Large intestine (tissue), 3 donors: Measurements from ENCODE around the gene LEPROT. TPM values are rescaled to one million over a fixed set of nuclear protein-coding genes. Genes with fewer than 3 reads are reported as not detected.

Source experiments
- DNase-seq, 2 donors: peaks; one replicate each; pipeline versions ENCODE4 v3.0.0 to v3.0.0-alpha.2; 2013
- H3K27ac ChIP-seq: one replicate; pipeline ENCODE4 v1.5.1; 2013; ENCODE audit warnings: low read length
- H3K27me3 ChIP-seq: 2 replicates; pipeline ENCODE4 v1.6.1; 2013; ENCODE audit warnings: low read length; ENCODE audit not compliant: control insufficient read depth, insufficient read depth
- H3K36me3 ChIP-seq: 2 replicates; pipeline ENCODE4 v1.6.1; 2013; ENCODE audit warnings: low read length; ENCODE audit not compliant: control insufficient read depth, insufficient read depth
- H3K4me1 ChIP-seq: one replicate; pipeline ENCODE4 v1.6.1; 2013; ENCODE audit warnings: low read length; ENCODE audit not compliant: control insufficient read depth, insufficient read depth
- H3K4me3 ChIP-seq: one replicate; pipeline ENCODE4 v1.5.1; 2013; ENCODE audit warnings: low read length
- H3K9me3 ChIP-seq: one replicate; pipeline ENCODE4 v1.6.1; 2013; ENCODE audit warnings: mild to moderate bottlenecking, low read depth, low read length, moderate library complexity; ENCODE audit not compliant: control insufficient read depth
- WGBS: methylation state at CpG from one replicate; pipeline ENCODE4 v1.1.5; 2013; ENCODE audit warnings: low lambda C conversion rate; ENCODE audit not compliant: insufficient coverage; 5-methylcytosine and 5-hydroxymethylcytosine counted together
- polyA plus RNA-seq: library from polyadenylated mRNA; unstranded; fragments of 120-200 nt; gene quantifications from one replicate; pipeline ENCODE4 v1.2.1, GENCODE V29; 2013

Gene LEPROT
- polyA plus RNA-seq, 1 donor, result 66.1 TPM

GRCh38 chr1:65422241-65423203 is 2.1 kb downstream of the LEPROT start:
- Histone ChIP-seq H3K4me1 (peaks cover 8% of the 10 kb centered on the region), H3K27me3 (no peaks in the 10 kb centered on the region), H3K27ac (no peak overlapping the region), H3K36me3 (peaks cover 24% of the 10 kb centered on the region), H3K4me3 (peak overlapping the region; percentile 87), H3K9me3 (no peaks in the 10 kb centered on the region)
- peak in 1 of 2 donors; percentile 8 for DNase-seq
- WGBS, result 97% methylated on average over 7 of the region's 12 CpGs

- no CpG with 5 or more reads among the region's 2 CpGs for WGBS
- DNase-seq, result peak in 1 of 2 donors; percentile 6
- Histone ChIP-seq H3K27ac (no peak overlapping the region), H3K9me3 (no peaks in the 10 kb centered on the region), H3K27me3 (no peaks in the 10 kb centered on the region), H3K4me3 (no peak overlapping the region), H3K36me3 (peaks cover 33% of the 10 kb centered on the region), H3K4me1 (peaks cover 8% of the 10 kb centered on the region)
Observed at GRCh38 chr1:65423884-65424572, 3.6 kb downstream of the LEPROT start.

GRCh38 chr1:65424573-65424889 is 4.1 kb downstream of the LEPROT start:
- no peak for DNase-seq
- no peaks in the 10 kb centered on the region for H3K9me3 ChIP-seq
- H3K27ac ChIP-seq, result no peak overlapping the region
- H3K4me3 ChIP-seq, result no peak overlapping the region
- H3K4me1 ChIP-seq, result peaks cover 8% of the 10 kb centered on the region
- no CpG with 5 or more reads among the region's 1 CpG for WGBS
- H3K36me3 ChIP-seq, result peaks cover 36% of the 10 kb centered on the region
- no peaks in the 10 kb centered on the region for H3K27me3 ChIP-seq

GRCh38 chr1:65425006-65425405 is 4.5 kb downstream of the LEPROT start:
- Histone ChIP-seq H3K9me3 (no peaks in the 10 kb centered on the region), H3K27ac (no peak overlapping the region), H3K27me3 (no peaks in the 10 kb centered on the region), H3K4me1 (peaks cover 8% of the 10 kb centered on the region), H3K4me3 (no peak overlapping the region), H3K36me3 (peaks cover 40% of the 10 kb centered on the region)
- WGBS, result 100% methylated on average over 1 of the region's 2 CpGs
- no peak for DNase-seq

GRCh38 chr1:65425697-65426096 is 5.2 kb downstream of the LEPROT start:
- Histone ChIP-seq H3K4me1 (peaks cover 8% of the 10 kb centered on the region), H3K9me3 (no peaks in the 10 kb centered on the region), H3K27ac (no peak overlapping the region), H3K4me3 (no peak overlapping the region), H3K27me3 (no peaks in the 10 kb centered on the region), H3K36me3 (peaks cover 45% of the 10 kb centered on the region)
- no peak for DNase-seq
- 100% methylated on average over 1 of the region's 3 CpGs for WGBS

- no CpG with 5 or more reads among the region's 2 CpGs for WGBS
- DNase-seq, result no peak
- Histone ChIP-seq H3K27ac (no peak overlapping the region), H3K9me3 (no peaks in the 10 kb centered on the region), H3K4me1 (no peaks in the 10 kb centered on the region), H3K27me3 (no peaks in the 10 kb centered on the region), H3K4me3 (no peak overlapping the region), H3K36me3 (peaks cover 58% of the 10 kb centered on the region)
Observed at GRCh38 chr1:65429078-65429477, 8.6 kb downstream of the LEPROT start.

- no peak overlapping the region for H3K4me3 ChIP-seq
- WGBS, result 78% methylated on average over 6 of the region's 7 CpGs
- H3K4me1 ChIP-seq, result no peaks in the 10 kb centered on the region
- no peak overlapping the region for H3K27ac ChIP-seq
- no peak for DNase-seq
- H3K27me3 ChIP-seq, result no peaks in the 10 kb centered on the region
- H3K9me3 ChIP-seq, result no peaks in the 10 kb centered on the region
- H3K36me3 ChIP-seq, result peaks cover 64% of the 10 kb centered on the region
Observed at GRCh38 chr1:65429806-65430205, 9.3 kb downstream of the LEPROT start.

- H3K4me1 ChIP-seq, result no peaks in the 10 kb centered on the region
- 43% methylated on average over 1 of the region's 1 CpG for WGBS
- H3K36me3 ChIP-seq, result peaks cover 55% of the 10 kb centered on the region
- H3K9me3 ChIP-seq, result no peaks in the 10 kb centered on the region
- DNase-seq, result peak in 1 of 2 donors; percentile 9
- no peaks in the 10 kb centered on the region for H3K27me3 ChIP-seq
- no peak overlapping the region for H3K27ac ChIP-seq
- H3K4me3 ChIP-seq, result no peak overlapping the region
Observed at GRCh38 chr1:65431111-65431705, 10.7 kb downstream of the LEPROT start.

GRCh38 chr1:65432918-65433317 is 12.4 kb downstream of the LEPROT start:
- WGBS, result no CpG with 5 or more reads among the region's 8 CpGs
- H3K4me3 ChIP-seq, result no peak overlapping the region
- DNase-seq, result no peak
- H3K9me3 ChIP-seq, result no peaks in the 10 kb centered on the region
- no peaks in the 10 kb centered on the region for H3K4me1 ChIP-seq
- no peaks in the 10 kb centered on the region for H3K27me3 ChIP-seq
- H3K36me3 ChIP-seq, result peaks cover 39% of the 10 kb centered on the region
- no peak overlapping the region for H3K27ac ChIP-seq

GRCh38 chr1:65434255-65434654 is 13.8 kb downstream of the LEPROT start:
- Histone ChIP-seq H3K4me3 (no peak overlapping the region), H3K27me3 (no peaks in the 10 kb centered on the region), H3K27ac (no peak overlapping the region), H3K4me1 (no peaks in the 10 kb centered on the region), H3K9me3 (no peaks in the 10 kb centered on the region), H3K36me3 (peaks cover 32% of the 10 kb centered on the region)
- no CpG with 5 or more reads among the region's 1 CpG for WGBS
- DNase-seq, result no peak
